C4-2B (cell line): ENCODE measurements around the gene SENP7.

Experiments used
- ZFX ChIP-seq: fragments of 450-650 bp; IDR thresholded peaks from 2 replicates; pipeline ENCODE4 v1.6.1; 2017
- TF ChIP-seq, protein P1 (sequence below): fragments of 450-650 bp; conservative IDR thresholded peaks from 2 replicates; pipeline ENCODE4 v1.5.1; 2017; ENCODE audit warnings: mild to moderate bottlenecking

DNA sequence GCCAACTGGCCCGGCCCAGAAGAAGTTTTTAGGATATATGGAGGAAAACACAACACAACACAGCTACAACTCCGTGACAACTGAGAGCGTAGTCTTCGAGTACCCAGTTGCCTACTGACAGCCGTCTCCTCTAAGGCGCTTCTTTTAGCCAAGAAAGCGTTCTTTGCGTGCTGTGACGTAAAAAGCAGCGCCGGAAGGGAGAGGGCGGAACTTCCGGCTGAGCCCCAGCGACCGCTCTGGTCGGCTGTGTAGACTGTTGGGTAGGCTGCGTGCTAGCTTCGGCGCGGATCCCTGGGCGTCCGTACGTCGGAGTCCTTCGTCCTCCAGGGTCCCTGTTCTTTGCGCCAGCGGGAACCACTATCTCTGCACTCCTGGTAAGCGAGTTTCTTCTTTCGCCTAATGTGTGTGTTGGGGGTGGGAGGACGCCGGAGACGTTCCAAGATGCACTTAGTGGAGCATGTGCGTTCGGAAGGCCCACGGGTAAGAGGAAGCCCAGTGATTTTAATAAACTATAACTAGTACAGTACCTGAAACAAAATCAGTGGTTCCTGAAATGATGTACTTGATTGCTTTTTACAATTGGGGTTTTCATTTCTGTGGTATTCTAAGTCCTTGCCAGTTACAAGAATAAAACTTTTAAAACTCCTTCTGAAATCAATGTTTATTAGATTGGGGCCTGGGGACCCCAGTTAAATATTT lies 48.8 kb upstream of the SENP7 start, which contains the start of gene TRMT10C:
- TF ChIP-seq, protein P1, sequence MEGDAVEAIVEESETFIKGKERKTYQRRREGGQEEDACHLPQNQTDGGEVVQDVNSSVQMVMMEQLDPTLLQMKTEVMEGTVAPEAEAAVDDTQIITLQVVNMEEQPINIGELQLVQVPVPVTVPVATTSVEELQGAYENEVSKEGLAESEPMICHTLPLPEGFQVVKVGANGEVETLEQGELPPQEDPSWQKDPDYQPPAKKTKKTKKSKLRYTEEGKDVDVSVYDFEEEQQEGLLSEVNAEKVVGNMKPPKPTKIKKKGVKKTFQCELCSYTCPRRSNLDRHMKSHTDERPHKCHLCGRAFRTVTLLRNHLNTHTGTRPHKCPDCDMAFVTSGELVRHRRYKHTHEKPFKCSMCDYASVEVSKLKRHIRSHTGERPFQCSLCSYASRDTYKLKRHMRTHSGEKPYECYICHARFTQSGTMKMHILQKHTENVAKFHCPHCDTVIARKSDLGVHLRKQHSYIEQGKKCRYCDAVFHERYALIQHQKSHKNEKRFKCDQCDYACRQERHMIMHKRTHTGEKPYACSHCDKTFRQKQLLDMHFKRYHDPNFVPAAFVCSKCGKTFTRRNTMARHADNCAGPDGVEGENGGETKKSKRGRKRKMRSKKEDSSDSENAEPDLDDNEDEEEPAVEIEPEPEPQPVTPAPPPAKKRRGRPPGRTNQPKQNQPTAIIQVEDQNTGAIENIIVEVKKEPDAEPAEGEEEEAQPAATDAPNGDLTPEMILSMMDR: no peak
- peak; percentile 26; the same call in 1 of the 2 replicates for TF ChIP-seq ZFX
